ENCODE measurements around the gene FYN.

FYN gene

GRCh38 chr6:111894272-111894671 is 21.0 kb upstream of the FYN start:
- DNase-seq: no peak
- H3K36me3 ChIP-seq (ENCODE audit: insufficient read depth, low read length): no peaks in the 10 kb centered on the region
- no peaks in the 10 kb centered on the region for H3K27me3 ChIP-seq (ENCODE audit: insufficient read depth, low read length, poor library complexity)
- no peak for TF ChIP-seq CTCF (IDR thresholded peaks at IDR 0.05; ENCODE audit: borderline replicate concordance, extremely low read depth, low read length, poor library complexity, severe bottlenecking)
- no peak for TF ChIP-seq EZH2 (IDR thresholded peaks at IDR 0.05; ENCODE audit: borderline replicate concordance, low read depth, low read length, severe bottlenecking)
- no peaks in the 10 kb centered on the region for H3K79me2 ChIP-seq (ENCODE audit: insufficient read depth, low read length)
- ATAC-seq (ENCODE audit: insufficient read depth, low read depth): no peak
- no peak overlapping the region for H3K4me2 ChIP-seq (ENCODE audit: insufficient read depth, low read length)
- 0 out of 2 replicates have a peak overlapping the region, but pooled peaks have one; percentile 19 for H2AFZ ChIP-seq (ENCODE audit: low read depth, low read length)
- H3K4me3 ChIP-seq (ENCODE audit: low read depth in 1 of 2, low read length in 2 of 2): no peak overlapping the region
- H3K9me3 ChIP-seq (ENCODE audit: insufficient read depth, low read length, severe bottlenecking): no peaks in the 10 kb centered on the region
- no peaks in the 10 kb centered on the region for H3K4me1 ChIP-seq (ENCODE audit: insufficient read depth, low read length)
- H4K20me1 ChIP-seq (ENCODE audit: insufficient read depth, low read length): no peaks in the 10 kb centered on the region
- no peak overlapping the region for H3K9ac ChIP-seq (ENCODE audit: low read depth, low read length)
- no peak overlapping the region for H3K27ac ChIP-seq (ENCODE audit: low read length)

- H3K4me2 ChIP-seq (ENCODE audit: insufficient read depth, low read length): no peak overlapping the region
- no peak for TF ChIP-seq CTCF (IDR thresholded peaks at IDR 0.05; ENCODE audit: borderline replicate concordance, extremely low read depth, low read length, poor library complexity, severe bottlenecking)
- no peak for TF ChIP-seq EZH2 (IDR thresholded peaks at IDR 0.05; ENCODE audit: borderline replicate concordance, low read depth, low read length, severe bottlenecking)
- ATAC-seq (ENCODE audit: insufficient read depth, low read depth) (no peak), DNase-seq (no peak)
- no peaks in the 10 kb centered on the region for H4K20me1 ChIP-seq (ENCODE audit: insufficient read depth, low read length)
- H3K9me3 ChIP-seq (ENCODE audit: insufficient read depth, low read length, severe bottlenecking): no peaks in the 10 kb centered on the region
- no peaks in the 10 kb centered on the region for H3K4me1 ChIP-seq (ENCODE audit: insufficient read depth, low read length)
- H3K36me3 ChIP-seq (ENCODE audit: insufficient read depth, low read length): no peaks in the 10 kb centered on the region
- H3K9ac ChIP-seq (ENCODE audit: low read depth, low read length): no peak overlapping the region
- no peak overlapping the region for H3K27ac ChIP-seq (ENCODE audit: low read length)
- H3K27me3 ChIP-seq (ENCODE audit: insufficient read depth, low read length, poor library complexity): no peaks in the 10 kb centered on the region
- H3K4me3 ChIP-seq (ENCODE audit: low read depth in 1 of 2, low read length in 2 of 2): no peak overlapping the region
- no peaks in the 10 kb centered on the region for H3K79me2 ChIP-seq (ENCODE audit: insufficient read depth, low read length)
- H2AFZ ChIP-seq (ENCODE audit: low read depth, low read length): no peak overlapping the region
Measured at GRCh38 chr6:111892431-111892830, 19.2 kb upstream of the FYN start.

- Histone ChIP-seq H4K20me1 (ENCODE audit: insufficient read depth, low read length) (no peaks in the 10 kb centered on the region), H3K4me2 (ENCODE audit: insufficient read depth, low read length) (no peak overlapping the region), H3K4me1 (ENCODE audit: insufficient read depth, low read length) (no peaks in the 10 kb centered on the region), H3K27ac (ENCODE audit: low read length) (no peak overlapping the region), H3K27me3 (ENCODE audit: insufficient read depth, low read length, poor library complexity) (no peaks in the 10 kb centered on the region), H2AFZ (ENCODE audit: low read depth, low read length) (no peak overlapping the region), H3K79me2 (ENCODE audit: insufficient read depth, low read length) (no peaks in the 10 kb centered on the region), H3K9ac (ENCODE audit: low read depth, low read length) (no peak overlapping the region), H3K9me3 (ENCODE audit: insufficient read depth, low read length, severe bottlenecking) (no peaks in the 10 kb centered on the region), H3K4me3 (ENCODE audit: low read depth in 1 of 2, low read length in 2 of 2) (no peak overlapping the region), H3K36me3 (ENCODE audit: insufficient read depth, low read length) (no peaks in the 10 kb centered on the region)
- TF ChIP-seq EZH2 (IDR thresholded peaks at IDR 0.05; ENCODE audit: borderline replicate concordance, low read depth, low read length, severe bottlenecking) (no peak), CTCF (IDR thresholded peaks at IDR 0.05; ENCODE audit: borderline replicate concordance, extremely low read depth, low read length, poor library complexity, severe bottlenecking) (no peak)
- DNase-seq (no peak), ATAC-seq (ENCODE audit: insufficient read depth, low read depth) (no peak)
Measured at GRCh38 chr6:111890988-111891387, 17.7 kb upstream of the FYN start.
